ENCODE data around the gene RNF157. TPM values are rescaled to one million over a fixed set of nuclear protein-coding genes. Genes with fewer than 3 reads are reported as not detected.

RNF157 gene
- total and polyA plus RNA-seq, 2 of the 4 experiments (the other 2 are of a cell fraction): 0.54 to 1.3 TPM

- H3K9me3 ChIP-seq (ENCODE audit: control insufficient read depth, insufficient read depth, low read length): no peaks in the 10 kb centered on the region
- no peak overlapping the region for H4K5ac ChIP-seq (ENCODE audit: low read depth, low read length)
- ChIA-PET POLR2A (ENCODE audit: unreplicated experiment) (no interaction called here), CTCF (no interaction called here)
- H2AFZ ChIP-seq (replicated peaks; ENCODE audit: low read length, poor library complexity): no peak overlapping the region
- dilution Hi-C loops (cut with HindIII; ENCODE audit: low sequenced_read_pairs, unreplicated experiment) (no loop called here), intact Hi-C loops (cut with micrococcal nuclease) (no loop called here), in situ Hi-C loops (cut with MboI; ENCODE audit: low sequenced_read_pairs) (no loop called here)
- H4K20me1 ChIP-seq (ENCODE audit: insufficient read depth, low read length): no peaks in the 10 kb centered on the region
- no peak overlapping the region for H3K14ac ChIP-seq (replicated peaks; ENCODE audit: low read depth, low read length)
- H2BK120ac ChIP-seq (ENCODE audit: low read depth, low read length): no peak overlapping the region
- no peak overlapping the region for H3K4me2 ChIP-seq (ENCODE audit: low read depth, low read length)
- H3K27me3 ChIP-seq (ENCODE audit: control insufficient read depth, insufficient read depth, low read length): peaks cover 9% of the 10 kb centered on the region
- H3K27ac ChIP-seq (ENCODE audit: insufficient read depth, low read length): no peak overlapping the region
- no peaks in the 10 kb centered on the region; the same call in 1 of the 2 replicates for H3K9me1 ChIP-seq (ENCODE audit: insufficient read depth, low read length)
- H2AK5ac ChIP-seq (ENCODE audit: low read depth, low read length): no peak overlapping the region
- H3K79me1 ChIP-seq (ENCODE audit: low read depth in 1 of 2, low read length in 2 of 2): no peaks in the 10 kb centered on the region
- no peaks in the 10 kb centered on the region for H3K36me3 ChIP-seq (ENCODE audit: control insufficient read depth, insufficient read depth, low read length)
- H4K91ac ChIP-seq (ENCODE audit: insufficient read depth, low read depth, low read length): no peak overlapping the region
- no peak overlapping the region for H2BK15ac ChIP-seq (ENCODE audit: low read depth, low read length)
- H3K18ac ChIP-seq (ENCODE audit: low read depth, low read length): no peak overlapping the region
- H3K23ac ChIP-seq (ENCODE audit: low read depth, low read length): no peak overlapping the region
- H2BK5ac ChIP-seq (ENCODE audit: low read depth, low read length, poor library complexity, severe bottlenecking): no peak overlapping the region
- H2AK9ac ChIP-seq (replicated peaks; ENCODE audit: low read depth, low read length, poor library complexity): no peak overlapping the region
- no peak for ATAC-seq (ENCODE audit: low read depth)
- no peak overlapping the region for H2BK20ac ChIP-seq (ENCODE audit: low read depth, low read length)
- H3K9ac ChIP-seq (ENCODE audit: low read depth, low read length): no peak overlapping the region
- no peak overlapping the region for H4K8ac ChIP-seq (ENCODE audit: low read depth in 2 of 2, low read length in 2 of 2)
- H3K4me3 ChIP-seq (ENCODE audit: insufficient read depth, low read depth, low read length): no peak overlapping the region
- no TSS peak for BruUV-seq (replicated peaks)
- no CpG with 5 or more reads among the region's 10 CpGs for WGBS, 2 experiments (ENCODE audit: extremely low coverage in 2 of 2, insufficient read length in 1 of 2)
- TF ChIP-seq RAD21 (IDR thresholded peaks at IDR 0.05; ENCODE audit: low read length): no peak
- TF ChIP-seq SMC3 (IDR thresholded peaks at IDR 0.05; ENCODE audit: low read depth, low read length): no peak
- no peak for TF ChIP-seq NFE2L2 (IDR thresholded peaks at IDR 0.05; ENCODE audit: low read depth, low read length)
- TF ChIP-seq, protein P1, sequence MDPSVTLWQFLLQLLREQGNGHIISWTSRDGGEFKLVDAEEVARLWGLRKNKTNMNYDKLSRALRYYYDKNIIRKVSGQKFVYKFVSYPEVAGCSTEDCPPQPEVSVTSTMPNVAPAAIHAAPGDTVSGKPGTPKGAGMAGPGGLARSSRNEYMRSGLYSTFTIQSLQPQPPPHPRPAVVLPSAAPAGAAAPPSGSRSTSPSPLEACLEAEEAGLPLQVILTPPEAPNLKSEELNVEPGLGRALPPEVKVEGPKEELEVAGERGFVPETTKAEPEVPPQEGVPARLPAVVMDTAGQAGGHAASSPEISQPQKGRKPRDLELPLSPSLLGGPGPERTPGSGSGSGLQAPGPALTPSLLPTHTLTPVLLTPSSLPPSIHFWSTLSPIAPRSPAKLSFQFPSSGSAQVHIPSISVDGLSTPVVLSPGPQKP (IDR thresholded peaks at IDR 0.05; ENCODE audit: borderline replicate concordance, low read depth, low read length): no peak
- TF ChIP-seq CTCF (conservative IDR thresholded peaks at IDR 0.05; ENCODE audit: low read depth, low read length): no peak
- no peak for TF ChIP-seq FOS (IDR thresholded peaks at IDR 0.05; ENCODE audit: low read depth, low read length)
- TF ChIP-seq MXI1 (IDR thresholded peaks at IDR 0.05; ENCODE audit: borderline replicate concordance, low read depth, low read length): no peak
- TF ChIP-seq RCOR1 (IDR thresholded peaks at IDR 0.05; ENCODE audit: insufficient replicate concordance, low read length): no peak
- TF ChIP-seq CHD1 (IDR thresholded peaks at IDR 0.05; ENCODE audit: low read depth, low read length): no peak
- no peak for TF ChIP-seq POLR2A (IDR thresholded peaks at IDR 0.05; ENCODE audit: low read depth, low read length)
- TF ChIP-seq MAZ (IDR thresholded peaks at IDR 0.05; ENCODE audit: borderline replicate concordance, low read depth, low read length): no peak
- no peak for TF ChIP-seq RFX5 (IDR thresholded peaks at IDR 0.05; ENCODE audit: low read depth, low read length)
- TF ChIP-seq, protein P2, sequence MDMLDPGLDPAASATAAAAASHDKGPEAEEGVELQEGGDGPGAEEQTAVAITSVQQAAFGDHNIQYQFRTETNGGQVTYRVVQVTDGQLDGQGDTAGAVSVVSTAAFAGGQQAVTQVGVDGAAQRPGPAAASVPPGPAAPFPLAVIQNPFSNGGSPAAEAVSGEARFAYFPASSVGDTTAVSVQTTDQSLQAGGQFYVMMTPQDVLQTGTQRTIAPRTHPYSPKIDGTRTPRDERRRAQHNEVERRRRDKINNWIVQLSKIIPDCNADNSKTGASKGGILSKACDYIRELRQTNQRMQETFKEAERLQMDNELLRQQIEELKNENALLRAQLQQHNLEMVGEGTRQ (IDR thresholded peaks at IDR 0.05; ENCODE audit: low read depth, low read length): no peak
- no peak for TF ChIP-seq CEBPB (IDR thresholded peaks at IDR 0.05; ENCODE audit: low read depth, low read length)
- no peak for TF ChIP-seq BHLHE40 (IDR thresholded peaks at IDR 0.05; ENCODE audit: low read depth, low read length)
- H3K4me1 ChIP-seq (ENCODE audit: control insufficient read depth, insufficient read depth, low read length): no peaks in the 10 kb centered on the region; the same call in 1 of the 2 replicates
- H3K56ac ChIP-seq (ENCODE audit: extremely low read depth, insufficient read depth, low read length): no peak overlapping the region
- DNase-seq: no peak
- H3K4ac ChIP-seq (ENCODE audit: low read depth, low read length): no peak overlapping the region
These were observed 85.1 kb downstream of the RNF157 start for GRCh38 chr17:76154936-76155845.

All from IMR-90 (cell line).